Measurements from ENCODE around the gene HIVEP2. TPM values are rescaled to one million over a fixed set of nuclear protein-coding genes. Genes with fewer than 3 reads are reported as not detected.

Gene HIVEP2
- total RNA-seq, 1 experiment from 2014 or later: 10.3 TPM

GRCh38 chr6:142900227-142900971, 44.6 kb downstream of the HIVEP2 start:
- H3K9me3 ChIP-seq (ENCODE audit: control insufficient read depth, insufficient read depth, low read depth, low read length): no peaks in the 10 kb centered on the region
- DNase-seq (ENCODE audit: low read depth, low spot score) (no peak), ATAC-seq (no peak)
- H3K4me1 ChIP-seq (ENCODE audit: control insufficient read depth, insufficient read depth, low read length): peaks cover 5% of the 10 kb centered on the region
- H3K4me3 ChIP-seq (ENCODE audit: low read depth in 2 of 2, low read length in 2 of 2): no peak overlapping the region
- no peaks in the 10 kb centered on the region for H3K27me3 ChIP-seq (ENCODE audit: control insufficient read depth, insufficient read depth, low read length)
- H3K36me3 ChIP-seq (ENCODE audit: control insufficient read depth, insufficient read depth, low read length): no peaks in the 10 kb centered on the region
- no peak for TF ChIP-seq SIN3A (IDR thresholded peaks at IDR 0.05; ENCODE audit: borderline replicate concordance, insufficient read depth, low read depth, low read length)
- TF ChIP-seq CTCF (IDR thresholded peaks at IDR 0.05): no peak
- no peak for TF ChIP-seq POLR2AphosphoS5 (IDR thresholded peaks at IDR 0.05; ENCODE audit: low read depth, low read length)
- TF ChIP-seq TCF7L2 (IDR thresholded peaks at IDR 0.05; ENCODE audit: low read depth, low read length): no peak
- TF ChIP-seq REST (IDR thresholded peaks at IDR 0.05; ENCODE audit: insufficient read depth in 1 of 2, low read depth in 2 of 2, low read length in 1 of 2): no peak
- no TSS peak for BruUV-seq (replicated peaks)
- CTCF ChIA-PET: no interaction called here
- intact Hi-C loops (cut with micrococcal nuclease; ENCODE audit: unreplicated experiment) (no loop called here), in situ Hi-C loops (cut with HindIII; ENCODE audit: low pct_unique_long_range_greater_than_20kb, low sequenced_read_pairs) (no loop called here)
- no peak overlapping the region for H3K27ac ChIP-seq (ENCODE audit: low read length)
- POLR2A ChIA-PET: no interaction called here

- BruUV-seq (replicated peaks): no TSS peak
- ChIA-PET POLR2A (no interaction called here), CTCF (no interaction called here)
- no peaks in the 10 kb centered on the region; the same call in 1 of the 2 replicates for H3K36me3 ChIP-seq (ENCODE audit: control insufficient read depth, insufficient read depth, low read length)
- no peaks in the 10 kb centered on the region for H3K9me3 ChIP-seq (ENCODE audit: control insufficient read depth, insufficient read depth, low read depth, low read length)
- DNase-seq (ENCODE audit: low read depth, low spot score) (no peak), ATAC-seq (no peak)
- in situ Hi-C loops (cut with HindIII; ENCODE audit: low pct_unique_long_range_greater_than_20kb, low sequenced_read_pairs): no loop called here
- TF ChIP-seq CTCF (IDR thresholded peaks at IDR 0.05) (no peak), SIN3A (IDR thresholded peaks at IDR 0.05; ENCODE audit: borderline replicate concordance, insufficient read depth, low read depth, low read length) (no peak), REST (IDR thresholded peaks at IDR 0.05; ENCODE audit: insufficient read depth in 1 of 2, low read depth in 2 of 2, low read length in 1 of 2) (no peak), TCF7L2 (IDR thresholded peaks at IDR 0.05; ENCODE audit: low read depth, low read length) (no peak), POLR2AphosphoS5 (IDR thresholded peaks at IDR 0.05; ENCODE audit: low read depth, low read length) (no peak)
- H3K27ac ChIP-seq (ENCODE audit: low read length): no peak overlapping the region
- intact Hi-C loops (cut with micrococcal nuclease; ENCODE audit: unreplicated experiment): no loop called here
- H3K4me1 ChIP-seq (ENCODE audit: control insufficient read depth, insufficient read depth, low read length): peaks cover 5% of the 10 kb centered on the region
- no peaks in the 10 kb centered on the region for H3K27me3 ChIP-seq (ENCODE audit: control insufficient read depth, insufficient read depth, low read length)
- no peak overlapping the region for H3K4me3 ChIP-seq (ENCODE audit: low read depth in 2 of 2, low read length in 2 of 2)
Measured at GRCh38 chr6:142898927-142899895, 45.8 kb downstream of the HIVEP2 start.

Measured in Panc1 (cell line).